ENCODE results near the gene EVC. TPM values are rescaled to one million over a fixed set of nuclear protein-coding genes. Genes with fewer than 3 reads are reported as not detected.

The EVC gene
- total RNA-seq, 1 experiment from 2014 or later = not detected

GRCh38 chr4:5746829-5747737 lies 36.1 kb downstream of the EVC start:
- H3K36me3 Mint-ChIP-seq (ENCODE audit: insufficient read depth, unreplicated experiment) = no peaks in the 10 kb centered on the region
- Histone ChIP-seq H3K9me3 (no peaks in the 10 kb centered on the region), H3K4me3 (ENCODE audit: low read depth, low read length) (no peak overlapping the region), H3K36me3 (ENCODE audit: control insufficient read depth, insufficient read depth, low read length) (no peaks in the 10 kb centered on the region), H3K27me3 (replicated peaks; ENCODE audit: control insufficient read depth, insufficient read depth, low read length) (no peaks in the 10 kb centered on the region), H3K4me1 (no peaks in the 10 kb centered on the region)
- ChIA-PET POLR2A (no interaction called here), CTCF (no interaction called here)
- H3K4me3 Mint-ChIP-seq (ENCODE audit: unreplicated experiment) = no peak overlapping the region
- no peak overlapping the region for H3K27ac Mint-ChIP-seq (ENCODE audit: unreplicated experiment)
- no peaks in the 10 kb centered on the region for H3K9me3 Mint-ChIP-seq (ENCODE audit: unreplicated experiment)
- no peak for TF ChIP-seq CTCF (IDR thresholded peaks at IDR 0.05; ENCODE audit: insufficient read depth in 1 of 2, low read depth in 1 of 2, low read length in 1 of 2, severe bottlenecking in 1 of 2, unreplicated experiment in 1 of 2)
- no peak for DNase-seq
- intact Hi-C loops (cut with micrococcal nuclease; ENCODE audit: unreplicated experiment) = no loop called here
- no peaks in the 10 kb centered on the region for H3K4me1 Mint-ChIP-seq (ENCODE audit: low read depth, unreplicated experiment)
- H3K27me3 Mint-ChIP-seq (ENCODE audit: insufficient read depth, unreplicated experiment) = peaks cover 11% of the 10 kb centered on the region
- BruUV-seq (replicated peaks) = no TSS peak

- Histone ChIP-seq H3K9me3 (no peaks in the 10 kb centered on the region), H3K36me3 (ENCODE audit: control insufficient read depth, insufficient read depth, low read length) (no peaks in the 10 kb centered on the region), H3K27me3 (replicated peaks; ENCODE audit: control insufficient read depth, insufficient read depth, low read length) (no peaks in the 10 kb centered on the region), H3K4me1 (no peaks in the 10 kb centered on the region), H3K4me3 (ENCODE audit: low read depth, low read length) (no peak overlapping the region)
- DNase-seq = no peak
- intact Hi-C loops (cut with micrococcal nuclease; ENCODE audit: unreplicated experiment) = no loop called here
- Mint-ChIP-seq H3K27ac (ENCODE audit: unreplicated experiment) (no peak overlapping the region), H3K36me3 (ENCODE audit: insufficient read depth, unreplicated experiment) (no peaks in the 10 kb centered on the region), H3K4me1 (ENCODE audit: low read depth, unreplicated experiment) (no peaks in the 10 kb centered on the region), H3K9me3 (ENCODE audit: unreplicated experiment) (no peaks in the 10 kb centered on the region), H3K4me3 (ENCODE audit: unreplicated experiment) (no peak overlapping the region), H3K27me3 (ENCODE audit: insufficient read depth, unreplicated experiment) (peaks cover 11% of the 10 kb centered on the region)
- no TSS peak for BruUV-seq (replicated peaks)
- ChIA-PET CTCF (no interaction called here), POLR2A (no interaction called here)
- no peak for TF ChIP-seq CTCF (IDR thresholded peaks at IDR 0.05; ENCODE audit: insufficient read depth in 1 of 2, low read depth in 1 of 2, low read length in 1 of 2, severe bottlenecking in 1 of 2, unreplicated experiment in 1 of 2)
These were observed 36.9 kb downstream of the EVC start for GRCh38 chr4:5747738-5748375.

- intact Hi-C loops (cut with micrococcal nuclease; ENCODE audit: unreplicated experiment) = no loop called here
These were observed 38.6 kb downstream of the EVC start for GRCh38 chr4:5749568-5749967.

More at GRCh38 chr4:5749568-5749967, 38.6 kb downstream of the EVC start:
- Mint-ChIP-seq H3K9me3 (ENCODE audit: unreplicated experiment) (no peaks in the 10 kb centered on the region), H3K27me3 (ENCODE audit: insufficient read depth, unreplicated experiment) (peaks cover 11% of the 10 kb centered on the region), H3K36me3 (ENCODE audit: insufficient read depth, unreplicated experiment) (no peaks in the 10 kb centered on the region), H3K4me1 (ENCODE audit: low read depth, unreplicated experiment) (no peaks in the 10 kb centered on the region), H3K4me3 (ENCODE audit: unreplicated experiment) (no peak overlapping the region), H3K27ac (ENCODE audit: unreplicated experiment) (no peak overlapping the region)
- no TSS peak for BruUV-seq (replicated peaks)
- Histone ChIP-seq H3K9me3 (no peaks in the 10 kb centered on the region), H3K4me1 (no peaks in the 10 kb centered on the region), H3K36me3 (ENCODE audit: control insufficient read depth, insufficient read depth, low read length) (no peaks in the 10 kb centered on the region), H3K27me3 (replicated peaks; ENCODE audit: control insufficient read depth, insufficient read depth, low read length) (no peaks in the 10 kb centered on the region), H3K4me3 (ENCODE audit: low read depth, low read length) (no peak overlapping the region)
- POLR2A ChIA-PET = no interaction called here
- CTCF ChIA-PET = no interaction called here
- DNase-seq = no peak
- no peak for TF ChIP-seq CTCF (IDR thresholded peaks at IDR 0.05; ENCODE audit: insufficient read depth in 1 of 2, low read depth in 1 of 2, low read length in 1 of 2, severe bottlenecking in 1 of 2, unreplicated experiment in 1 of 2)

All from Caco-2 (cell line).